GM19397 (cell line): Measurements from ENCODE around the gene JKAMP.

Experiments
- ATAC-seq: cut with Tn5 transposase; IDR thresholded peaks from one replicate; pipeline ENCODE4 v1.9.1; 2021; ENCODE audit warnings: mild to moderate bottlenecking, moderate library complexity; ENCODE audit not compliant: unreplicated experiment

JKAMP gene

DNA sequence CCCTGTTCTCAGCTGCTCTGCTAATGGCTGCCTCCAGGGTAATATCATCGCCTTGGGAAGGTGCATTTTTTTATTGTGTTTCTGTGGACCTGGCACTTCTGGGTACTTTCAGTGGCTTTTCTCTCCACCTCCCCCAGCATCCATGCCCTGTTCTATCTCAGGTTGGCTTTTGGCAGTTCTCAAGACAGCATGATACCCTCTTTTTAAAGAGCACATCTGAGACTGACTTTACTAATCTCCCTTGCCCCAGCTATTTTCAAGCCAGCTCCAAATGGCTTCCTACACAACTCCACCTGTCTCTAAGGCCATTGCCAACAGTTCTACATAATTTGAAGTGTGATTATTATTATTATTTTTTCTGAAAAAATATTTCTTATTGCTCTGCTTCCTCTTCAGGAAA, 53.2 kb downstream of the JKAMP start:
- no peak for ATAC-seq

- ATAC-seq: no peak
These were observed 54.6 kb downstream of the JKAMP start for GRCh38 chr14:59538936-59539335.

DNA sequence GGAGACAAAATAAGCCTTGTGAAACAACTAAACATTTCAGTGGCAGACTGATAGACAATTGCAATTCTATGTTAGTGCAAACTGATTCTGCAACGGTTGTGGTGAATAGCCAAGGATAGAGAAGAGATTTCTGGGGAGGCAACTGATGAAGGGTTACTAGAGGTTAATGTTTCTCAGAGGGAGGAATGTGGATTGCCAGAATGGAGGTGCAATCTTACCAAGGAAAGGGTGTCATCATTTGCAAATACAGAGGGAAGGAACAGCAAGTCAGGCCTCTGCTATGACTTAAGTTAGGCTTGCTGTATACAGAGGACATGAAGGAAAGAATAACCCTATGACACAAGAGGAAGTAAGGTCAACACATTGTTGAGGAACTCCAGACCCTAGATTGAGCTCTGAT, 56.5 kb downstream of the JKAMP start:
- ATAC-seq: no peak

DNA sequence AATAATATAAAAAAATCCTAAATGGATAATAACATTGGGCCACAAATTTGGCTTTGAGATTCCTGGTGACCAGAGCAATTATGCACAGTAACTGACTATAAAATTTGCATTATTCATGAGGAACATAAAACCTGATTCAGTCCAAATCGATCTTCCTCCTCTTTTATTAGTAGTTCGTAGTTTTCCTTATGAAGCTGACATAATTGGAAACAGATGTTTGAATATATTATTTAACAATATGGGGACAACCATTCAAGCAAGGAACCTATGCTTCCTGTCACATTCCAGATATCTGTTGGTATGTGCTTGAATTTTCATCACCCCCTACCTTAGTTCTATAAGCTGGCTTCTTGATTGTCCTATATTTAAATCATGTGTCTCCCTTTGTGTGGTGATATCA, 57.4 kb downstream of the JKAMP start:
- ATAC-seq: no peak

GRCh38 chr14:59543873-59544272, 59.6 kb downstream of the JKAMP start:
- no peak for ATAC-seq

GRCh38 chr14:59547310-59547709, 63.0 kb downstream of the JKAMP start:
- no peak for ATAC-seq
